H1 (cell line): Measurements from ENCODE around the gene BORA. TPM values are rescaled to one million over a fixed set of nuclear protein-coding genes. Genes with fewer than 3 reads are reported as not detected.

Experiments
- CTCF ChIA-PET: fragments of 300-600 bp; sonication (Branson Sonifier 250); formaldehyde crosslinking; loops from one replicate; lab custom pipeline; 2021; ENCODE audit not compliant: partially characterized antibody; lab: Charles Lee
- POLR2A ChIA-PET: fragments of 300-600 bp; sonication (Branson Sonifier 250); formaldehyde crosslinking; loops from one replicate; lab custom pipeline; 2021; ENCODE audit warnings: inconsistent platforms; ENCODE audit not compliant: partially characterized antibody; lab: Charles Lee
- DNase-seq, 2 experiments: peaks; one replicate each; pipeline versions ENCODE4 v3.0.0 to v3.0.0-alpha.2; 2010 to 2022; ENCODE audit warnings: low spot score in 2 of 2, low read depth in 1 of 2, mixed read lengths in 1 of 2
- FAIRE-seq: peaks from 2 replicates; lab custom pipeline; 2011; peaks lifted over from hg19 to GRCh38; lab: Jason Lieb, UNC
- H2AFZ ChIP-seq: 2 replicates; pipeline ENCODE4 v1.8.1; 2012; ENCODE audit warnings: low read length, inconsistent platforms
- H2AK5ac ChIP-seq: 2 replicates; pipeline ENCODE4 v1.6.1; 2013; ENCODE audit warnings: low read depth, low read length
- H2BK120ac ChIP-seq: replicated peaks from 2 replicates; pipeline ENCODE3; 2013; ENCODE audit warnings: low read depth, low read length, inconsistent platforms
- H2BK12ac ChIP-seq: 2 replicates; pipeline ENCODE4 v1.6.1; 2013; ENCODE audit warnings: low read depth, low read length
- H2BK15ac ChIP-seq: 2 replicates; pipeline ENCODE4 v1.6.1; 2013; ENCODE audit warnings: low read length
- H2BK20ac ChIP-seq: 2 replicates; pipeline ENCODE4 v1.6.1; 2013; ENCODE audit warnings: low read length
- H2BK5ac ChIP-seq: 2 replicates; pipeline ENCODE4 v1.6.1; 2013; ENCODE audit warnings: low read depth, low read length
- H3K14ac ChIP-seq: 2 replicates; pipeline ENCODE4 v1.6.1; 2013; ENCODE audit warnings: inconsistent platforms; ENCODE audit not compliant: insufficient read length
- H3K18ac ChIP-seq: 2 replicates; pipeline ENCODE4 v1.6.1; 2013; ENCODE audit warnings: low read length; ENCODE audit errors: extremely low read depth
- H3K23ac ChIP-seq: 2 replicates; pipeline ENCODE4 v1.6.1; 2013; ENCODE audit warnings: inconsistent platforms; ENCODE audit not compliant: insufficient read length
- H3K23me2 ChIP-seq: 2 replicates; pipeline ENCODE4 v1.6.1; 2013; ENCODE audit warnings: low read depth, low read length
- H3K27ac ChIP-seq: 2 replicates; pipeline ENCODE4 v1.6.1; 2011; ENCODE audit warnings: low read depth, low read length, inconsistent platforms
- H3K27me3 ChIP-seq, 4 experiments: replicated peaks in 1 of 4; 1 replicate in 1 of 4; 2 replicates in 3 of 4; pipeline versions ENCODE4 v1.6.1 to v1.8.1; 2011 to 2013; ENCODE audit warnings: low read length in 3 of 4, mild to moderate bottlenecking in 3 of 4, inconsistent platforms in 2 of 4, mixed read lengths in 2 of 4, moderate library complexity in 1 of 4; ENCODE audit not compliant: control insufficient read depth in 3 of 4, insufficient read depth in 3 of 4; ENCODE audit errors: extremely low read depth in 1 of 4
- H3K36me3 ChIP-seq, 4 experiments: 2 replicates each; pipeline versions ENCODE4 v1.6.1 to v1.8.1; 2011 to 2013; ENCODE audit warnings: mild to moderate bottlenecking in 4 of 4, low read length in 3 of 4, moderate library complexity in 2 of 4, control low read depth in 1 of 4, inconsistent platforms in 1 of 4; ENCODE audit not compliant: insufficient read depth in 4 of 4, control insufficient read depth in 2 of 4
- H3K4ac ChIP-seq: replicated peaks from 2 replicates; pipeline ENCODE3; 2013; ENCODE audit warnings: low read length, low read depth, mixed read lengths, inconsistent platforms; ENCODE audit not compliant: insufficient read length
- H3K4me1 ChIP-seq, 4 experiments: replicated peaks in 1 of 4; 1 replicate in 1 of 4; 2 replicates in 3 of 4; pipeline versions ENCODE4 v1.6.1 to v1.8.1; 2011 to 2013; ENCODE audit warnings: low read length in 3 of 4, inconsistent platforms in 2 of 4, mixed read lengths in 1 of 4; ENCODE audit not compliant: insufficient read depth in 4 of 4, control insufficient read depth in 3 of 4
- H3K4me2 ChIP-seq, 2 experiments: 2 replicates each; pipeline versions ENCODE4 v1.6.1 to v1.8.1; 2011 to 2013; ENCODE audit warnings: low read depth in 2 of 2, low read length in 2 of 2, control low read depth in 1 of 2, inconsistent platforms in 1 of 2, mild to moderate bottlenecking in 1 of 2; ENCODE audit not compliant: insufficient read depth in 1 of 2
- H3K4me3 ChIP-seq, 4 experiments: fragments of 200-600, 300-600 bp in 1 of 4; sonication (generic), shearing (Covaris generic), sonication (Bioruptor Twin) in 1 of 4; 2 replicates each; pipeline versions ENCODE4 v1.5.1 to v1.8.1; 2011 to 2016; ENCODE audit warnings: low read length in 4 of 4, low read depth in 3 of 4, control low read depth in 2 of 4, inconsistent platforms in 2 of 4, mild to moderate bottlenecking in 2 of 4, mixed read lengths in 1 of 4, moderate library complexity in 1 of 4; ENCODE audit not compliant: insufficient read depth in 2 of 4; ENCODE audit errors: extremely low read depth in 1 of 4
- H3K56ac ChIP-seq: replicated peaks from 2 replicates; pipeline ENCODE3; 2013; ENCODE audit warnings: low read depth, mild to moderate bottlenecking, mixed read lengths, low read length, inconsistent platforms; ENCODE audit not compliant: insufficient read length
- H3K79me1 ChIP-seq: 2 replicates; pipeline ENCODE4 v1.6.1; 2013; ENCODE audit warnings: low read depth, low read length, control low read depth
- H3K79me2 ChIP-seq, 2 experiments: 2 replicates each; pipeline versions ENCODE4 v1.6.1 to v1.8.1; 2012 to 2013; ENCODE audit warnings: low read length in 2 of 2, mild to moderate bottlenecking in 2 of 2, inconsistent platforms in 1 of 2; ENCODE audit not compliant: insufficient read depth in 2 of 2, control insufficient read depth in 1 of 2
- H3K9ac ChIP-seq, 4 experiments: replicated peaks in 1 of 4; 1 replicate in 1 of 4; 2 replicates in 3 of 4; pipeline versions ENCODE4 v1.6.1 to v1.8.1; 2011 to 2013; ENCODE audit warnings: low read depth in 3 of 4, low read length in 3 of 4, control low read depth in 2 of 4, mild to moderate bottlenecking in 2 of 4, moderate library complexity in 2 of 4, inconsistent platforms in 1 of 4; ENCODE audit errors: extremely low read depth in 1 of 4
- H3K9me3 ChIP-seq, 2 experiments: 2 replicates each; pipeline versions ENCODE4 v1.6.1 to v1.8.1; 2012 to 2013; ENCODE audit warnings: mild to moderate bottlenecking in 2 of 2, moderate library complexity in 2 of 2, control low read depth in 1 of 2, inconsistent platforms in 1 of 2, low read depth in 1 of 2, low read length in 1 of 2, mixed read lengths in 1 of 2; ENCODE audit not compliant: insufficient read depth in 2 of 2
- H4K20me1 ChIP-seq, 2 experiments: replicated peaks in 1 of 2; 2 replicates each; pipeline versions ENCODE3 to v1.8.1; 2011 to 2013; ENCODE audit warnings: inconsistent platforms in 2 of 2, low read length in 2 of 2, mild to moderate bottlenecking in 1 of 2; ENCODE audit not compliant: insufficient read depth in 2 of 2, control insufficient read depth in 1 of 2
- H4K5ac ChIP-seq: 2 replicates; pipeline ENCODE4 v1.6.1; 2013; ENCODE audit warnings: low read length, low read depth, mixed read lengths, inconsistent platforms; ENCODE audit not compliant: insufficient read length
- H4K8ac ChIP-seq: 2 replicates; pipeline ENCODE4 v1.8.0; 2013; ENCODE audit warnings: mild to moderate bottlenecking, moderate library complexity, low read length, inconsistent platforms; ENCODE audit not compliant: insufficient read depth; ENCODE audit errors: extremely low read depth
- H4K91ac ChIP-seq: replicated peaks from 2 replicates; pipeline ENCODE3; 2013; ENCODE audit warnings: low read length, mixed read lengths, inconsistent platforms; ENCODE audit not compliant: insufficient read length
- POLR2A ChIP-seq, 2 experiments: IDR thresholded peaks; 1 replicate in 1 of 2; 2 replicates in 1 of 2; pipeline ENCODE4 v1.6.1; 2011; ENCODE audit warnings: low read depth in 2 of 2, low read length in 2 of 2, mild to moderate bottlenecking in 2 of 2; ENCODE audit errors: control extremely low read depth in 1 of 2
- WGBS, 2 experiments: shearing (Covaris generic) in 1 of 2; methylation state at CpG; one replicate each; pipeline versions ENCODE4 v1.1.6 to v1.1.7; 2013 to 2015; ENCODE audit warnings: low lambda C conversion rate in 2 of 2, mixed read lengths in 2 of 2, inconsistent platforms in 1 of 2, low coverage in 1 of 2, missing lambda C conversion rate in 1 of 2; ENCODE audit not compliant: insufficient replicate concordance in 2 of 2, insufficient coverage in 1 of 2, insufficient read length in 1 of 2; ENCODE audit errors: extremely low coverage in 1 of 2, missing lambda C conversion rate in 1 of 2; 5-methylcytosine and 5-hydroxymethylcytosine counted together
- polyA plus RNA-seq, 7 experiments: library from polyadenylated mRNA; depleted of rRNA in 3 of 7; stranded (reverse) in 5 of 7; unstranded in 2 of 7; fragments of >200 nt in 5 of 7; fragments of 200-250 nt in 2 of 7; gene quantifications; 1 replicate in 5 of 7; 2 replicates in 1 of 7; 4 replicates in 1 of 7; pipeline versions ENCODE4 v1.2.1 to v1.2.3, GENCODE V29; 2011 to 2013; ENCODE audit warnings: missing spikeins in 2 of 7, mixed read lengths in 2 of 7
- total RNA-seq: library from RNA; stranded (reverse); fragmentation: NEBNext Ultra II Directional; extraction: Animal tissue kit (Norgen Biotek cat#: 25700); gene quantifications from 2 replicates; pipeline ENCODE4 v1.2.1, GENCODE V29; 2021

Gene BORA
- total and polyA plus RNA-seq, 2 of the 8 experiments (the other 6 are each of a cell fraction or from before 2014, with no cell fraction given) = 4.9 to 12.9 TPM

DNA sequence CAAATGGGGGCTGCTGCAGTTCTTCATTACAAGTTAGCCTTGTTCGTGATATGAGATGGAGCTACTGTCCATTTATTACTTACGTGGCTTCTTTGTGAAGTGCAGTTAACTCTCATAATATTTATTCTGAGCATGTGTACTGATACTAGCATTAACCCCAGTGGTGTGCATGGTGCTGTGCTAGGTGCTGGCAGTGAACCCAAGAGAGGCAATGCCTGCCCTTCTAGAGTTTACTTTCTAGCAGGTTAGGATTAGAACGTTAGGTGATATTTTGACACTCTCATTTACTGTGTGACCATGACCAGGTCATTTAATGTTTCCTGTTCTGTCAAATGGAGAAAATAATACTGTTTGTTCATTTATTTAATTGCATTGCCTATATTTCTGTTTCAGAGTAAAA lies 71.1 kb downstream of the BORA start:
- H4K8ac ChIP-seq = no peak overlapping the region
- no peak overlapping the region for H3K4ac ChIP-seq
- H3K4me1 ChIP-seq = no peaks in the 10 kb centered on the region
- H3K36me3 ChIP-seq = peaks cover 0 to 15% (median 0%) of the 10 kb centered on the region in 4 experiments; a peak in 4 of 8 replicates
- no peak for FAIRE-seq
- 75% methylated on average over 3 of the region's 3 CpGs; no CpG with 5 or more reads in 1 of the 2 experiments for WGBS, 2 experiments
- H3K9me3 ChIP-seq = no peaks in the 10 kb centered on the region
- H3K4me2 ChIP-seq = no peak overlapping the region
- H3K18ac ChIP-seq = no peak overlapping the region
- no peak overlapping the region for H3K9ac ChIP-seq
- H3K79me1 ChIP-seq = no peaks in the 10 kb centered on the region
- no peak for DNase-seq
- no peak overlapping the region for H2BK12ac ChIP-seq
- H3K56ac ChIP-seq = no peak overlapping the region
- no peaks in the 10 kb centered on the region for H3K79me2 ChIP-seq
- H3K27ac ChIP-seq = no peak overlapping the region
- no peaks in the 10 kb centered on the region for H3K23me2 ChIP-seq
- H2AFZ ChIP-seq = no peak overlapping the region
- no peak overlapping the region for H4K5ac ChIP-seq
- H3K23ac ChIP-seq = no peak overlapping the region
- no peak overlapping the region for H2BK20ac ChIP-seq
- no peak overlapping the region for H2BK120ac ChIP-seq
- no peaks in the 10 kb centered on the region for H3K27me3 ChIP-seq
- H4K20me1 ChIP-seq = peaks cover 0 to 2% of the 10 kb centered on the region in 2 experiments
- no peak overlapping the region for H2BK15ac ChIP-seq
- no peak overlapping the region for H3K4me3 ChIP-seq
- no peak overlapping the region for H3K14ac ChIP-seq
- POLR2A ChIA-PET = no interaction called here
- no peak overlapping the region for H2AK5ac ChIP-seq
- H2BK5ac ChIP-seq = no peak overlapping the region
- H4K91ac ChIP-seq = no peak overlapping the region
- TF ChIP-seq POLR2A (IDR thresholded peaks at IDR 0.05; ENCODE audit: control extremely low read depth in 1 of 2, low read depth in 2 of 2, low read length in 2 of 2) = no peak
- CTCF ChIA-PET = interaction anchor here (1.4 kb wide), 1 partner anchor 9 kb away, joined by 3 read pairs; no protein-coding TSS in a partner anchor
